Body of pancreas (tissue), 4 donors: ENCODE measurements around the gene PDZD2.

Experiments used
- CTCF ChIP-seq, 7 experiments: fragments of 450-650 bp in 4 of 7; fragments of 200-600 bp in 3 of 7; sonication (generic) in 3 of 7; IDR thresholded peaks; one replicate each; pipeline ENCODE4 v1.5.1; 2016 to 2019; ENCODE audit warnings: antibody characterized with exemption in 7 of 7
- POLR2A ChIP-seq, 3 donors: fragments of 450-650 bp; IDR thresholded peaks; one replicate each; pipeline ENCODE4 v1.6.1; 2016; ENCODE audit warnings: antibody characterized with exemption in 3 of 3, mild to moderate bottlenecking in 2 of 3

GRCh38 chr5:32095261-32095671 is 456.3 kb downstream of the PDZD2 start:
- TF ChIP-seq CTCF (IDR thresholded peaks at IDR 0.05): no peak
- TF ChIP-seq POLR2A (IDR thresholded peaks at IDR 0.05): no peak
